HL-60/S4 (cell line): Measurements from ENCODE around the gene PEAR1.

Experiments used
- in situ Hi-C: fragments of 300-500 bp; cut with MboI; formaldehyde crosslinking; loops from 2 replicates; pipeline ENCODE4 v1.14.3; 2022; ENCODE audit warnings: low sequenced_read_pairs

Gene PEAR1

GRCh38 chr1:156881101-156881500, 12.4 kb upstream of the PEAR1 start:
- in situ Hi-C loops, result no loop called here

- in situ Hi-C loops, result no loop called here
Observed at GRCh38 chr1:156881663-156882062, 11.9 kb upstream of the PEAR1 start.

- in situ Hi-C loops, result no loop called here
Observed at GRCh38 chr1:156882543-156882942, 11.0 kb upstream of the PEAR1 start.

- in situ Hi-C loops, result no loop called here
Observed at GRCh38 chr1:156883919-156884318, 9.6 kb upstream of the PEAR1 start.

GRCh38 chr1:156884560-156885184, 8.8 kb upstream of the PEAR1 start:
- in situ Hi-C loops, result no loop called here

- in situ Hi-C loops, result no loop called here
Observed at GRCh38 chr1:156885314-156885713, 8.2 kb upstream of the PEAR1 start.

GRCh38 chr1:156885880-156886355, 7.6 kb upstream of the PEAR1 start:
- in situ Hi-C loops, result no loop called here

GRCh38 chr1:156886583-156887281, 6.8 kb upstream of the PEAR1 start:
- in situ Hi-C loops, result no loop called here

- in situ Hi-C loops, result no loop called here
Observed at GRCh38 chr1:156887317-156887716, 6.2 kb upstream of the PEAR1 start.

- in situ Hi-C loops, result no loop called here
Observed at GRCh38 chr1:156887734-156888133, 5.8 kb upstream of the PEAR1 start.

GRCh38 chr1:156889802-156890580, 3.5 kb upstream of the PEAR1 start:
- in situ Hi-C loops, result no loop called here

- in situ Hi-C loops, result no loop called here
Observed at GRCh38 chr1:156892190-156893047, 1.1 kb upstream of the PEAR1 start.

- in situ Hi-C loops, result no loop called here
Observed at GRCh38 chr1:156894001-156894400, 483 bp downstream of the PEAR1 start.

- in situ Hi-C loops, result no loop called here
Observed at GRCh38 chr1:156894711-156895454, 1.4 kb downstream of the PEAR1 start.

GRCh38 chr1:156895455-156895812, 1.9 kb downstream of the PEAR1 start:
- in situ Hi-C loops, result no loop called here

- in situ Hi-C loops, result no loop called here
Observed at GRCh38 chr1:156895927-156896326, 2.4 kb downstream of the PEAR1 start.

- in situ Hi-C loops, result no loop called here
Observed at GRCh38 chr1:156896490-156897033, 3.0 kb downstream of the PEAR1 start.

GRCh38 chr1:156897078-156897825, 3.7 kb downstream of the PEAR1 start:
- in situ Hi-C loops, result no loop called here

GRCh38 chr1:156898161-156898566, 4.6 kb downstream of the PEAR1 start:
- in situ Hi-C loops, result no loop called here
